ENCODE results near the gene LRRC46. TPM values are rescaled to one million over a fixed set of nuclear protein-coding genes. Genes with fewer than 3 reads are reported as not detected.

Gene LRRC46
- total RNA-seq, 1 experiment from 2014 or later: not detected

DNA sequence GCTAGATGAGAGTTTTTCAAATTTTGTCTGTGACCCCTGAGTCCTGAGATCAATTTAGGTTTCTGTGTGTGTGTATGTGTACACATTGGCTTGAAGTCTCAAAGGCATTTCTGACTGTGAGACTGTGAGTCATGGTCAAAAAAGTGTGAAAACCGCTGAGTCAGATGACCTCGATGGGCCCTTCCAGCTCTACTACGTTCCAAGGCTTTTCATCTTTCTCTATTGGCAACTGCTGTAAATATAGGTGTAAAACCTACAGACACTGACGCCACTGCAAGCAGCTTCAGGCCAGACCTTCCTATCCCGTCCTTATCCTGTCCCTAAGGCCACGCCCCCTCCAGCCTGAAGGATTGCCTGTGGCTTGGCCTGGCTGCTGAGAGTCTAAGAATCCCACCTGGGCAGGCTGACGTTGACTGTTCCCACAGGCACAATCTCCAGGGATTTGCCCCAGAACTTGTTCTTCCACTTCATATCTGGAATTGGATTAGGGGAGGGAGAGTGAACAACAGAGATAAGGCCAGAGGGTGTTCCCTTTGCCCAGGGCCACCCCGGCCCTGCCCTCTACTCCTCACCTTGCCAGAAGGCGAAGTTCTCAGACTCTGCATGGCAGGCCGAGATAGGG lies 21.2 kb upstream of the LRRC46 start:
- peak; percentile 80 for DNase-seq (ENCODE audit: low read depth)

DNA sequence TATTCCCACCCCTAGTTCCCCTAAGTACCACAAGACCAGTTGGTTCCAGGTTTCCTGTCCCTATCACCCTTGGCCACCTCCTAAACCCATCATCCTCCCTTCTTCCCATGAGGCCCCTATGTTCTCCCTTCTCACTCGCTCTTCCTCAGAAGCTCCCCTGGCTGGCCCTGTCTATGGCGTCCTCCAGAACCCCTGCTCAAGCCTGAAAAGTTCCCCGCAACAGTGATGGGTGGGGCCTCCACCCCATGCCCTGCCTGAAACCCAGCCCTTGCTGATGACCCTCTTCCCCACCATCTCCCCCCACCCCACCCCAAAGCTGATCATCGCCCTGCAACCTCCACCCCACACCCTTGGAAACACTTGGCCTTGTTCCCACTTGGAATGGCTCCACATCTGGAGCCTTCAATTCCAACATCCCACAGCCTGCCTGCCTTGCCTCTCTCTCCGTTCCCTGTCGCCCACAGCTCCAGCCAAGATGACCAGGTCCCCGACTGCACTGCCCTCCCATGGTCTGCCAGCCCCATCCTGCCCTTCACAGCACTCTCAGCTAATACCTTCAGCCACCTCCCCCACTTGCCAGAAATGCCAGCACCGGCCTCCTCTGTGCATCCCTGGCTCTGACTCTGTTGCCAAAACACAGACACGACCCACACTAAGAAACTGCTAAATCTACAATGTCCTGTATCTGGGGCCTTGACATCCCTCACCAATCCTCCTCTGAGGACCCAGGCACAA lies 20.4 kb upstream of the LRRC46 start:
- DNase-seq (ENCODE audit: low read depth): no peak

DNA sequence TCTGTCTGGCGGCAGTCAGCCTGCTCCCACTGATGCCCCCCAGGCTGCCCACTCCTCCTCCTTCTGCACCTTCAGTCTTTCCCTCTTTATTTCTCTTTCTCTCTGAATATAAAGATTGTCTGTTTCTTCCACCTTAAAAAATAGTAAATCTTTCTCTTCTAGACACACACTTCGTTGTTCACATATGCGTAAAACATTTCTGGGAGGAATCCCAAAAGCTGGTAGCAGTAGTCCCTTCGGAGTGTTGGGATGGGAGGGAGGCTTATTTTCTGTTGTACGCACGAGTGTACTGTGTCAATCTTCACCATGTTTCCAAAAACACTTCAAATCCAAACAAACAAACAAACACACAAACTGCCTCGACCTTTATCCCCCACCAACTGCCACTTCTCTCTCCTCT lies 19.8 kb upstream of the LRRC46 start:
- DNase-seq (ENCODE audit: low read depth): no peak

DNA sequence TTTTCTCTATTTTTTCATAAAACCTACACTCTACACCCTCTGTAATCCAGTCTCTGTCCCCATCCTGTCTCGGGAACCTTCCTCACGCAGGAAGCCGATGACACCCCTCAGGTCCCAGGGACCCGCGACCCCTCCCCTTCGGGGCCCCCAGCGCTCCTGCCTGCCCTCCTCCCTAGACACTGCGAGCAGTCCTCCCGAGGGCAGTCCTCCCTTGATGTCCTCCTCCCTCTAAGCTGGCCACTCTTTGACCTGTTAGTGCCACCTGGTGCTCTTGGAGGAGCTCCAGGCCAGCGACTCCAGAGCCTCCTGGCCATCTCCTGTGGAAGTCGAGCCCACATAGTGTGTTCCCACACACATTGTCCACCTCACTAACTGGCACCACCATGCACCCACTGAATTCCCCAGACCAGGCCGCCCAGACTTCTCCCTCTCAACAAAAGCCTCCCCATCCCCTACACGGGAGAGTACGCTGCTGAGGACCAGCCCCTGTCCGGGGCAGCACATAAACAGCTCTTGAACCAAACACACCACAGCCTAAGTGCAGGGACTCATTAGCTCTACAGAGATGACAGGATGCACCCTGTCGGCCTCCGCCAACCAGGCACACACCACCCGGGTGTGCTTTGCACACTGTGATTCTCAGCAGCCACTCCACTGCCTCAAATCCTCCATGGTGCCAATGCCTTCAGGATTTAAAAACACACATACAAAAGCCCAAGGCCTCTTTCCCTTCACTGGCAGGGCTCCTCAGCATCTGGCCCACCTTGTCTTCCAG lies 19.1 kb upstream of the LRRC46 start:
- no peak for DNase-seq (ENCODE audit: low read depth)

DNA sequence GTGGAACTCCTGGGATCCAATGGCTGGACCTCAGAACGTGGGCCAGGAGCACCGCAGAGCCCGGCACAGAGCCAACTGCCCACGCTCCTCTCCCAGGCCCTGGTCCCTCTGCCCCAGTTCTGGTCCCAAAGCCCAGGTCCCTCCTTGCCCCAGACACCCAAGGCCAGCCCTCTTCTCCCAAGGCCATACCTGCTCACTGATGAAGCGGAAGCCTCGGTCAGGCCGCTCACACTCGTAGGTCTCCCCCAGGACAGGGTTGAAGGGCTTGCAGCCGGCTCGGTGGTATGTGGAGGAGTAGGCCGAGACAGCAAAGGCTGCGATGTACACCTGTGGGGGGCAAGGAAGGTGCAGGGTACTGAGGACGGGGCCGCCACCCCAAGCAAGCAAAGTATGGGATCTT lies 18.4 kb upstream of the LRRC46 start:
- no peak for DNase-seq (ENCODE audit: low read depth)

DNA sequence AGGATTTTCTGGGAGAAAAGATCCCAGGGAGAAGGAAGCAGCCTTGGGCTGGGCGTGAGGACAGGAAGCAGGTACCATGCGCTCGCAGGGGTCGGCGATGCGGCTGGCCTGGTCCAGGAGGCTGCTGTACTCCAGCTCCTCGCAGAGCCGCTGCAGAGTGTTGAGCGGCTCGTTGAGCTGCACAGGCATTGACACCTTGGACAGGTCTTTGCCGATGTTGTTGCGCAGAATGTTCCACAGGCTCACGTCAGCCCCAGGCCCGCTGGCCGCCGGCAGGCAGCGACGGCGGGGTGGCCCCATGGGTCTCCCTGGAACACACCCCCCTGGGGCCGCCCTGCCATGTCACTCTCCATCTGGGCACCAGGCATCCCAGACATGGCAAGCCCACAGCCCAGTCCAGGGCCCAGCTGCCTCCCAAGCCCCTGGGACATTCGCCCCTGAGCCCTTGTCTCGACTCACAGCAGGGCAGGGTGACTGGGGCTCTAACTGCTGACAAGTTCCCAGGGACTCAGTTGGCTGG lies 17.9 kb upstream of the LRRC46 start:
- no peak for DNase-seq (ENCODE audit: low read depth)

DNA sequence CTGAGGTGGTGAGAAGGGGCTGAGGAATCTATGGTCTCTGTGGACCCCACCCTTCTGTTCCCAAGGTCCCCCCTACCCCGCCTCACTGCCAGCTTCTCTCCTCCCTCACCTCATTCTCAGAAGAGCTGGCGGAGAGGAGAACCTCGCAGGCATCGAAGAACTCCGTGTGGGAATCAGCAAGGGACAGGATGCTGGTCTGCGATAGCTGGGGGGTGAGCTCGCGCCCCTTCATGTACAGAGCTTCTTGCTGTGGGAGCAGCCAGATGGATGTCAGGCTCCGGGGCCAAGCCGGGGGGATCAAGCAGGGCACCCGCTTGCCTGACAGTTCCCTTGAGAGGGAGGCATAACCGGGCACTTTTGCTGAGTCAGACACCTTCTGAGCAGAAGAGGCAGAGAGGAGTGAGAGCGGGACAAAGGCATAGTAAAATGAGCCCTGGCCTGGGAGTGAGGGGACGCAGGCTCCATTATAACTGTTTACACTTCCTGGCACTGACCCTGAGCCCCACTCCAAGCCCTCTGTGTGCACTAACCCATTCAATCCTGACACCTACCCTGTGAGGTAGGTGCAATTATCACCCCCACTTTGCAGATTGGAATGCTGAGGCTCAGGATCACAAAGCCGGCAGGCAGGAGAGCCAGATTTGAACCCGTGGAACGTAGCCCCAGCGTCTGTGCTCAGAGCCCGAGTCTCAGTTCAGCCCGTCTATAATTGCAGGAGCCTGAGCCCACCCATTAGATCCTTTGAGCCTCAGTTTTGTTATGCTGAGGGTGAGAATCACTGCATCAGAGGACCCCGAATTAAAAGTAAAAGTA lies 16.2 kb upstream of the LRRC46 start:
- no peak for DNase-seq (ENCODE audit: low read depth)

DNA sequence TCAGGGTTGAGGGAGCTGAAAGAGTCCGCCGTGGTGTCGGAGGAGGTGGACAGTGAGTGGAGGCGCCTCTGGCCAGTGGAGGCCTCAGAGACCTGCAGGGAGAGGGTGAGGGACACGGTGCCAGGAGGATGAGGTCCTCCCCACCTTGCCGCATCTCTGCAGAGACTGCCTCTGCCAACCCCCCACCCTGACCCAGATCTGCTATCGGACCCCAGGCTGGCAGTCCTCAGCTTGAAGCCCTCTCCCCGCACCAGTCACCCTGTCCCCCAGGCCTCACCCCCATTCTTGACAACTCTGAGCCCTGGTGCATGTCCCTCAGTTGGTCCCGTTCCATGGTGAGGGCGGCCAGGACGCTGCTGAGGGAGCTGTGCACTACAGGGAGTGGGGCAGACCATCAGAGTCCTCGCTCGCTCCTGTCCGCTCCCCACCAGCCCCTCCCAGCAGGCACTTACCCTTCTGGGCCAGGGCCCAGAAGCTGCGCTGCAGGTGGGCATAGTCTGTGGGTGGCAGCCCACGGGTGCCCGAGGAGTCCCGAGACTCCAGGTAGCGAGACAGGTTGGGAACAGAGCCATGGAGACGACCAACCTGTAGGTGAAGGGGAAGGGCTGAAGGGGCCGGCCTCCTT lies 15.2 kb upstream of the LRRC46 start:
- no peak for DNase-seq (ENCODE audit: low read depth)

DNA sequence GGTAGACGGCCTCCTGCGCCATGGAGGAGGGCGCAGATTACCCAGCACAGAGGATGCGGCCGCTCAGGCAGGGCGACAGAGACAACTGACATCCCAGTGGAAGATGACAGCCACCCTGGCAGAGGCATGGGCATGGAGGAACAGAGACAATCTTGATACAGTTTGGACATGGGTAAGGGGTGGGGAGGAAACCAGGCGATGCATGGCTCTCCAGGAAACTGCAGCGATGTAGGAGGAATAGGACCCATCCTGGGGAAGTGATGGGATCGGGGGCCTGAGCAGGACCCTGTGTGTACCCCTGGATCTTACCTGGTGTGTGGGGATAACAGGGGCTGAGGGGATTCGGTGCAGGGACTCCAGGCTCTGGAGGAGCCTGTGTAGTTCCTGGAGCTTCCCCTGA lies 14.5 kb upstream of the LRRC46 start:
- DNase-seq (ENCODE audit: low read depth): no peak

DNA sequence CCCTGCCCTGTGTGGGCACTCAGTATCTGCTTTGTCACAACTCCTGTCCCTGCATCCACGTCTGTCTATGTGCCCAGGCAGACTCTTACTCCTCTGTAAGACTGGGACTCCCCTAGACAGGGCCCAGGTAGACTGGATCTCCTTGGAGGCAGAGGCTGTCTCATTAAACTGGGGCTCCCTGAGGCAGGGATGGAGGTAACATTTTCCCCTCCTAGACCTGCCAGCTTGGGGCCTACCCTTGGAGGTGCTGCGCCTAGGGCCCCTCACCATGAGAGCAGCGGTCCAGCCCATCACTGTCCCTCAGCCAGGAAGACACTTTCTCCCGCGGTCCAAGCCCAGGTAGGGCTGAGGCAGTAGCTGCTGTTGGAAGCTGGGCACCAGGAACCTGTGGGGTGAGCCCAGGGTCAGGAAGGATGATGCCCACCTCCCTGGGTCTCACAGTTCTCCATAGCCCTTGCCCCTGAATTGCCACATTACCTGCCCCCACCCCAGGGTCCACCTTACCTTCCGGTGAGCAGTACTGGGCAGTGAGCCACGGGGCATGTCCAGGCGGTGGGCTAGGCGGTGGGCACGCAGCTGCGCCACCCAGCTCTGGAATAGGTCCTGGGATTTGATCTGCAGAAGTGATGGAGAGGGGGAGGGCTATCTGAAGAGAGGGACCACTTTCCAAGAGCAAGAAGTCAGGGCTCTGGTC lies 13.3 kb upstream of the LRRC46 start:
- no peak for DNase-seq (ENCODE audit: low read depth)

DNA sequence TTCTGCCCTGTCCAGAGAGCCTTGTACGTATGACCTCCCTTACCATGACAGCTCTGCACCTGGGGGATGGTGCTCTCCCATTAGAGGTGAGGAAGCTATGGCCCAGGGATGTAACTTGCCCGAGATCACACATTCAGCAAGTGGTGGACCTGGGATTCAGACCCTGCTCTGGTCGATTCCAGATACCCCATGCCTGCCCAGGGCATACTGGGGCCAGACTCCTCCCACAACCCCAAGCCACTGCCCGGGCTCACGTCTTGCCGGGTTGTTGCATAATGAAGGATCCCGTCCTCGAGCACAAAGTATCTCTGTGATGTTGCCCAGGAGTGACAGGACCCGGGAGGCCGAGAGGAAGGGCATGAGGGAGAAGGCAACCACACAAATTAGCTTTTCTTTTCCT lies 12.0 kb upstream of the LRRC46 start:
- no peak for DNase-seq (ENCODE audit: low read depth)

DNA sequence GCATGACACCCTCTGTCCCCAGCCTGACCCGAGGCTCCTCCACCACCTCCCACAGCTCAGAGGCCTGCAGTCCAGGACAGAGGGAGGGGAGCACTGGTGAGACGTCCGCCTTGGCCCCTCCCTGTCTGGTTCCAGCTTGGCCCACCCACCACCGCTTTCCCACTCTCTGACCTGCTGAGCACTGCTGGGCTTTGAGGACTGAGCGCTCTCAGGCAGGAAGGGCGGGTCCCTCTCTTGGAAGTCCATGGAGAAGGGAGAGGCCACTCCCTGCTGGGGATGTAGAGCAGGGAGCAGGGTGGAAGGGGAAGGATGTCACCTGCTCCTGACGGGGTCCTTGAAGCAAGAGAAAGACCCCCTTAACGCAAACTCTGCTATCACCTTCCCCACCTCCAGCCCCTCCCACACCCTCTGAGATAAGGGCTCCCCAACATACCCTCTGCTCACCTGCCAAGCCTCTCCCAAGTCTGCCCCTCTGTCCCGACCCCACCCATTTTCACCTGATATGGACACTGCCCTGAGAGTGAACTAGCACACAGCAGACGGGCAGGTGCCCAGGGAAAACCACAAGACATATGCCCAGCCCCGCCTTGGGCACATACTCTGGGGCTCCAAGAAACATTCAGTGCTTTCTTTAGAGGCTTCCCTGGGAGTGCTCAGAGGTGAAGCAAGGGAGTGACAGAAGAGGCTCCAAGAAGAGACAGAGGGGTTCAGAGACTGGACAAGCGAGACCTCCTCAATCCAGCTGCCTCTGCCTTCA lies 11.3 kb upstream of the LRRC46 start:
- no peak for DNase-seq (ENCODE audit: low read depth)

DNA sequence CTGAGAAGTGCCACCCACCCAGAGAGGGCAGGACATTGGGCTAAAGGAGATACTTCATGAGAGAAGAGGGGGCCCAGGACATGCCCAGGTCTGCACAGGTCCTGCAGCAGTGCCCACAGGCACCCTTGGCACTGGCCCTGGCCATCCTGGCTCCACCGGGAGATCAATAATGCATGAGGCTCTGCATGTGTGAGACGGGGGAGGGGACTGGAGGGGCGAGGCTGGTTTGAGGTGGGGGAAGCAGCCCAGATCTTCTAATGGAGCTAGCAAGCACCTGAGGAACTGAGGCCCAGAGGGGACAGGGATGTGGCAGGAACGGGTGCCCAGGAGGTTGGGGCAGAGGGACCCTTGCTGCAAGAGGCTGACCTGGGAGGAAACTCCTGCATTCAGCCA lies 10.4 kb upstream of the LRRC46 start:
- no peak for DNase-seq (ENCODE audit: low read depth)

DNA sequence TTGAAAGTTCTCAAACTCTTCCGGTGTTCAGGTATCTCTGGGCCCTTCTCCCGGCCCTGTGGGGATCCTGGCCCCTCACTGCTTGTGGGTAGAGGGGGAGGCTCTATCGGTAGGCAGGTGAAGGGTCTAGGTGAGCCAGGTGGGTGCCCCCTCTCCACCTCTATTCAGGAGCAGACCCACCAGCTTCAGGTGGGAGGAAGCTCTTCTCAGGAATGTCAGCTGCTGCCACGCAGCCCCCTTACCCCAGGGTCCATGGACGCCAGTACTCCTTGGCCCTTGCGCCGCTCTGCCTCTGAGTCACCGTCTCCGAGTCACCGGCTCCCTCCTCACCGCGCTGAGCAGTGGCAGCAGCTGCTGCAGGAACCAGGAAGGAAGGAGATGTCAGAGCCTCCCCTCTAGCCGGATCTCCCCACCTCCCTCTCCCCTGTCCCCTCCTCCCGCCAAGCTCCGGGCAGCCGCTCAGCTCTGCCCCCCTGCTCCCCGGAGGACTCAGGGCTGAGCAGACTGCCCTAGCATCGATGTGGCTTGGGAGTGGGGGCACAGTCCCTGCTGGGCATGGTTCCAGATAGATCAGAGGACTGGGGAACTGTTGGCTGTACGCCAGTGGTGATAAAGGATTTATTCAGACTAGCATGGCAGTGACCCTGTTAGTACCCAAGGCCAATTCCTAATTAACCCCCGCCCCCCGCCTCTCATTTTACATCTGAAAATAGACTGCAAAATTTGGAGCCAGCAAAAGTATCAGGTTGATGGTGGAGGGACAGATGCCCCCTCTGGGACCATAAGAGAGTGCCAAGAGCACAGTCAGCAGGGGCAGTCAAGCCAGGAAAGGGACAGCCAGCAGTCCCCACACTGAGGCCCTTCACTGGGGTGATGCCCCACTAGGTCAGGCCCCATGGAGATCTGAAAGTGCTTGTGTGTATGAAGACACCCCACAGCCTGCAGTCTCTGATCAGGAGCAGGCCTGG lies 9.8 kb upstream of the LRRC46 start, which contains the start of gene OSBPL7:
Gene OSBPL7 (minus strand): TSS at position 371 of the 968 bp plus-strand sequence. CDS start 1,516 bp downstream, outside the sequence.
- peak; percentile 94 for DNase-seq (ENCODE audit: low read depth)

DNA sequence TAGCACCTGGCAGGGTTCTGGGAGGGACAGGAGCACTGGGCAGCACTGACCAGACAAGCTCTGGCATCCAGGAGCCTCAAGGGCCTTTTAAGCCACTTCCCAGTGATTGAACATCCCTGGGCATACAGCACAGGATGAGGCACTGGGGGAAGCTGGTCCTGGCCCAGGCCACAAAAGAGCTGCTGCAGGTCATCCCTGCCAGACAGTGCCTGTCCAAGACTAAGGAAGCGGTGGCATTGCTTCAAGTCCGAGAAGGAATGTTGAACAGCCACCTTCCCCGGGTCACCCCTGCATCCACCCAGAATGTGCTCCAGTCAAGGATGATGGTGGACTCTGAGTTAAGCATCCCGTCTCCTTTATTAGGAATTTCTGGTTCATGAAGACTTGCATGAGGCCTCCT lies 8.7 kb upstream of the LRRC46 start:
- no peak for DNase-seq (ENCODE audit: low read depth)

DNA sequence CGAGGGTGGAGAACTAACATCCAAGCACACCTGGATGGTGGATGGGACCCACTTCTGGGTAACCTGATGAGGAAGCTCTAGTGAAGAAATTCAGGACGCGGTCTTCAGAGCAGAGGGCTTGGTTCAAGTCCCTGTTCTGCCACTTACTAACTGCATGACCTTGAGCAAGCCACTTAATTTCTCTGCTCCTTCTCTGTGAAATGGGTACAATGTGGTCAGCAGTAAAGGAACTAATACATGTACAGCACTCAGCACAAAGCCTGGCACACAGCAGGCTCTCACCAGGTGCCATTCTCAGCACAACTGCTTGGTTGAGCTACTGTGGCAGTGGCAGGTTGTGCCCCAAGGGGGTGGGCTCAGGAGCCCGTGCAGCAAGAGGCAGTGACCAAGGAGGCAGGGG lies 8.0 kb upstream of the LRRC46 start:
- no peak for DNase-seq (ENCODE audit: low read depth)

DNA sequence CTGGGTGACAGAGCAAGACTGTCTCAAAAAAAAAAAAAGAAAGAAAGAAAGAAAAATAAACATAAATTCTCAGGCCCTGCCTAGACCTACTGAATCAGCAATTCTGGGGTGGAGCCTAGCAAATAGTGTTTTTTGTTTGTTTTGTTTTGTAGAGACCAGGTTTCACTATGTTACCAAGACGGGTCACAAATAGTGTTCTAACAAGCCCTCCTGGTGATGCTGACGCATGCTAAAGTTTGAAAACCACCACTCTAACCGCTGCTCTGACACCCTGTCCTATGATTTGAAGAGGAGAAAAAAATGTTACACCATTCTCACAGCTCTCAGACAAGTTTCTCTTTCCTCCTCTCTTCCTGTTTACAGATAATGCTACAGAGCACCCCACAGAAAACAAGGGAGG lies 1.6 kb upstream of the LRRC46 start:
- DNase-seq (ENCODE audit: low read depth): no peak

DNA sequence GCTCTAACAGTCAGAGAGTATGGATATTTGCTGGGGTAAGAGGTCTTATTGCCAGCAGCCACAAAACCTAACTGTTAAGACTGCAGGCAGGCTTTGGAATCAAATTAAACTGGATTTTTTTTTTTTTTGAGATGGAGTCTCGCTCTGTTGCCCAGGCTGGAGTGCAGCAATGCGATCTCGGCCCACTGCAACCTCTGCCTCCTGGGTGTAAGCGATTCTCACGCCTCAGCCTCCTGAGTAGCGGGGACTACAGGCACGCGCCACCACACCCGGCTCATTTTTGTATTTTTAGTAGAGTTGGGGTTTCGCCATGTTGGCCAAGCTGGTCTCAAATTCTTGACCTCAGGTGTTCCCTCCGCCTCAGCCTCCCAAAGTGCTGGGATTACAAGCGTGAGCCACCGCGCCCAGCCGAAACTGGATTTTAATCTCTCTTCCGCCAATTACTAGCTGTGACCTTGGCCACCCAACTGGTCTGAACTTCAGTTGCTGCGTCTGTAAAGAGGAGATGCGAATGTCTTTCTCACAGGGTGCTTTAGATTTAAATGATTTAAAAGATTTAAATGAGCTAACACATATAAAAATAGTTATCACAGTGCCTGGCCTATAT lies 971 bp upstream of the LRRC46 start:
- no peak for DNase-seq (ENCODE audit: low read depth)
